ENCODE data around the gene TCF4.

Gene TCF4

DNA sequence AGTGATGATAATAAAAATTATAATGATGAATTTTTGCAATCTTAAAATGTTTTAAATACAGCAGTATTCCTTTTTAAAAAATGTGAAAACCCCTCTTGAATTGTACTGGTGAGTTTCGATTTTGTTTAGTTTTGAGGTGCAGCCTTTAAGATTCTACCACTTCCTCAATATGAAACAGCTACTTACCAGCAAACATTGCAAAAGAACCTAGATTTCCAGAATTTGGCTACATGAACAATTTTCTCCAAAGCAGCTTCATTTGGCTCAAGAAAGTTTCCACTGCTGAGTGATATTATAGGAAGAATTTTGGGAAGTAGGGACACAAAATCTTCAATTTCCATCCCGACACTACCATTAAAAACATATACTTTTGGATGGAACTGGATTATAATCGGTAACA is 12.0 kb downstream of the TCF4 start (continued):
- no peak for TF ChIP-seq ZNF138 (tag by site-specific recombination; IDR thresholded peaks at IDR 0.05; ENCODE audit: borderline replicate concordance)
- TF ChIP-seq, protein P1, sequence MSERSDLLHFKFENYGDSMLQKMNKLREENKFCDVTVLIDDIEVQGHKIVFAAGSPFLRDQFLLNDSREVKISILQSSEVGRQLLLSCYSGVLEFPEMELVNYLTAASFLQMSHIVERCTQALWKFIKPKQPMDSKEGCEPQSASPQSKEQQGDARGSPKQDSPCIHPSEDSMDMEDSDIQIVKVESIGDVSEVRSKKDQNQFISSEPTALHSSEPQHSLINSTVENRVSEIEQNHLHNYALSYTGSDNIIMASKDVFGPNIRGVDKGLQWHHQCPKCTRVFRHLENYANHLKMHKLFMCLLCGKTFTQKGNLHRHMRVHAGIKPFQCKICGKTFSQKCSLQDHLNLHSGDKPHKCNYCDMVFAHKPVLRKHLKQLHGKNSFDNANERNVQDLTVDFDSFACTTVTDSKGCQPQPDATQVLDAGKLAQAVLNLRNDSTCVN (tag by site-specific recombination; optimal IDR thresholded peaks at IDR 0.05): no peak
- no peak for TF ChIP-seq ZSCAN30 (tag by site-specific recombination; IDR thresholded peaks at IDR 0.05)

DNA sequence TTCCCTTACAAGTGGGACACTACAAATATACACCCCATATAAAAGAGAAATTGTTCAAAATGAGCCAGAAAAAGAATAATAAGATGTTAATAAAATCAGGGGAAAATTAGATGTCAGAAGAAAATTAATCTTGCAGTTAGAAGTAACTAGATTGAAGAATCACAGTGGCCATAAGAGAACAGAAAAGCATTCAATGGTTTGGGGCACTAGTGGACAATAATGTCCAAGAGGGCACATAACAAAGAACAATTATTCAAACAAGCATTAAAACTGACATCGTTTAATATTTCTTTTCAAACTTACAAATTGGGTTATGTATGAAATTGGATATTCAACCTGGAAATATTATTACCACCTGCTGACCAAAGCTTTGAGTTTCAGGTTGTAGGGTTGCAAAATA is 12.9 kb downstream of the TCF4 start:
- Histone ChIP-seq H3K36me3 (ENCODE audit: control insufficient read depth in 2 of 2, insufficient read depth in 1 of 2, low read length in 2 of 2) (no peaks in the 10 kb centered on the region; a peak in 2 of 3 replicates), H3K4me3 (ENCODE audit: low read depth, low read length) (no peak overlapping the region), H3K4me1 (ENCODE audit: control insufficient read depth, insufficient read depth, low read length) (peaks cover 9% of the 10 kb centered on the region; the same call in 1 of the 2 replicates), H3K27ac (ENCODE audit: extremely low read depth, low read depth, low read length) (no peak overlapping the region), H3K9me3 (ENCODE audit: control insufficient read depth, insufficient read depth, low read depth, low read length) (no peaks in the 10 kb centered on the region)
- CTCF ChIA-PET: interaction anchor here (0.6 kb wide), 2 partner anchors 9 to 333 kb away, joined by 3 read pairs; no protein-coding TSS in a partner anchor
- POLR2A ChIA-PET: no interaction called here
- TF ChIP-seq ZNF843 (tag by site-specific recombination; IDR thresholded peaks at IDR 0.05): no peak
- no peak for TF ChIP-seq YY1 (tag by site-specific recombination; IDR thresholded peaks at IDR 0.05)

DNA sequence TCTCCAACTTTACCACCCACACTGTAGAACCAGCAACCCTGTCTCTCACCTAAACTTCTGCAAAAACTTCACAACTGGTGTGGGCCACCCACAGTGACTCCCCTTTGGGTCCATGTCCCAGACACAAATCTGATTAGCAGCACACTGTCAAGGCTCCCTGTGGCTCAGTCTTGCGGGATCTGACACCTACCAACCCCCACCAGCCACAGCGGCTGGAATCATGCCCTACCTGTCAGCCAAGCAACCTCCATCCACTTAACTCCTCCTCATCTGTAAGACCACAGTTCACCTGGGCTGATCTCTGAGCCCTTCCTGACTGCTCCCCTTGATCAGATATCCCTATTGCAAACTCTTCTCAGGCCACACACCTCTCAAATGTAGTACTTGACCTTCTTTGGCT is 14.6 kb downstream of the TCF4 start:
- ChIA-PET POLR2A (no interaction called here), CTCF (no interaction called here)
- TF ChIP-seq ZNF660 (tag by site-specific recombination; IDR thresholded peaks at IDR 0.05) (no peak), ZNF777 (tag by site-specific recombination; IDR thresholded peaks at IDR 0.05; ENCODE audit: borderline replicate concordance) (no peak), KLF7 (tag by site-specific recombination; IDR thresholded peaks at IDR 0.05; ENCODE audit: borderline replicate concordance) (no peak), ZNF707 (tag by site-specific recombination; IDR thresholded peaks at IDR 0.05) (no peak), ZNF394 (tag by site-specific recombination; IDR thresholded peaks at IDR 0.05; ENCODE audit: borderline replicate concordance) (no peak), ZNF248 (tag by site-specific recombination; IDR thresholded peaks at IDR 0.05) (no peak), KLF8 (tag by site-specific recombination; IDR thresholded peaks at IDR 0.05) (no peak), ZNF624 (tag by site-specific recombination; IDR thresholded peaks at IDR 0.05) (no peak), ZNF121 (tag by site-specific recombination; IDR thresholded peaks at IDR 0.05) (no peak), ZNF155 (tag by site-specific recombination; IDR thresholded peaks at IDR 0.05) (no peak), ZNF404 (tag by site-specific recombination; IDR thresholded peaks at IDR 0.05) (no peak), ZNF623 (tag by site-specific recombination; IDR thresholded peaks at IDR 0.05) (no peak)
- TF ChIP-seq, protein P2, sequence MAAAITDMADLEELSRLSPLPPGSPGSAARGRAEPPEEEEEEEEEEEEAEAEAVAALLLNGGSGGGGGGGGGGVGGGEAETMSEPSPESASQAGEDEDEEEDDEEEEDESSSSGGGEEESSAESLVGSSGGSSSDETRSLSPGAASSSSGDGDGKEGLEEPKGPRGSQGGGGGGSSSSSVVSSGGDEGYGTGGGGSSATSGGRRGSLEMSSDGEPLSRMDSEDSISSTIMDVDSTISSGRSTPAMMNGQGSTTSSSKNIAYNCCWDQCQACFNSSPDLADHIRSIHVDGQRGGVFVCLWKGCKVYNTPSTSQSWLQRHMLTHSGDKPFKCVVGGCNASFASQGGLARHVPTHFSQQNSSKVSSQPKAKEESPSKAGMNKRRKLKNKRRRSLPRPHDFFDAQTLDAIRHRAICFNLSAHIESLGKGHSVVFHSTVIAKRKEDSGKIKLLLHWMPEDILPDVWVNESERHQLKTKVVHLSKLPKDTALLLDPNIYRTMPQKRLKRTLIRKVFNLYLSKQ (tag by site-specific recombination; IDR thresholded peaks at IDR 0.05; ENCODE audit: borderline replicate concordance): no peak
- TF ChIP-seq, protein P3, sequence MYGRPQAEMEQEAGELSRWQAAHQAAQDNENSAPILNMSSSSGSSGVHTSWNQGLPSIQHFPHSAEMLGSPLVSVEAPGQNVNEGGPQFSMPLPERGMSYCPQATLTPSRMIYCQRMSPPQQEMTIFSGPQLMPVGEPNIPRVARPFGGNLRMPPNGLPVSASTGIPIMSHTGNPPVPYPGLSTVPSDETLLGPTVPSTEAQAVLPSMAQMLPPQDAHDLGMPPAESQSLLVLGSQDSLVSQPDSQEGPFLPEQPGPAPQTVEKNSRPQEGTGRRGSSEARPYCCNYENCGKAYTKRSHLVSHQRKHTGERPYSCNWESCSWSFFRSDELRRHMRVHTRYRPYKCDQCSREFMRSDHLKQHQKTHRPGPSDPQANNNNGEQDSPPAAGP (tag by site-specific recombination; IDR thresholded peaks at IDR 0.05): no peak
- TF ChIP-seq, protein P4, sequence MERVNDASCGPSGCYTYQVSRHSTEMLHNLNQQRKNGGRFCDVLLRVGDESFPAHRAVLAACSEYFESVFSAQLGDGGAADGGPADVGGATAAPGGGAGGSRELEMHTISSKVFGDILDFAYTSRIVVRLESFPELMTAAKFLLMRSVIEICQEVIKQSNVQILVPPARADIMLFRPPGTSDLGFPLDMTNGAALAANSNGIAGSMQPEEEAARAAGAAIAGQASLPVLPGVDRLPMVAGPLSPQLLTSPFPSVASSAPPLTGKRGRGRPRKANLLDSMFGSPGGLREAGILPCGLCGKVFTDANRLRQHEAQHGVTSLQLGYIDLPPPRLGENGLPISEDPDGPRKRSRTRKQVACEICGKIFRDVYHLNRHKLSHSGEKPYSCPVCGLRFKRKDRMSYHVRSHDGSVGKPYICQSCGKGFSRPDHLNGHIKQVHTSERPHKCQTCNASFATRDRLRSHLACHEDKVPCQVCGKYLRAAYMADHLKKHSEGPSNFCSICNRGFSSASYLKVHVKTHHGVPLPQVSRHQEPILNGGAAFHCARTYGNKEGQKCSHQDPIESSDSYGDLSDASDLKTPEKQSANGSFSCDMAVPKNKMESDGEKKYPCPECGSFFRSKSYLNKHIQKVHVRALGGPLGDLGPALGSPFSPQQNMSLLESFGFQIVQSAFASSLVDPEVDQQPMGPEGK (tag by site-specific recombination; IDR thresholded peaks at IDR 0.05): no peak
- Histone ChIP-seq H3K4me1 (ENCODE audit: control insufficient read depth, insufficient read depth, low read length) (no peaks in the 10 kb centered on the region), H3K4me3 (ENCODE audit: low read depth, low read length) (no peak overlapping the region), H3K9me3 (ENCODE audit: control insufficient read depth, insufficient read depth, low read depth, low read length) (no peaks in the 10 kb centered on the region), H3K36me3 (ENCODE audit: control insufficient read depth in 2 of 2, insufficient read depth in 1 of 2, low read length in 2 of 2) (no peaks in the 10 kb centered on the region; a peak in 2 of 3 replicates), H3K27ac (ENCODE audit: extremely low read depth, low read depth, low read length) (no peak overlapping the region)
